SIG-M5 treated with dmso at 0.1 percent for 504 hours (cell line): Measurements from ENCODE around the gene C1QL4.
"Not testable (repeated sequence)": the region's sequence is repeated elsewhere in the genome, so short reads cannot be mapped to it uniquely, and the experiment has no call there.

Experiments
- DNase-seq: peaks from one replicate; lab custom pipeline; 2025; ENCODE audit not compliant: unreplicated experiment; lab: John Stamatoyannopoulos, UW

The C1QL4 gene

GRCh38 chr12:49336645-49337584 is at the start of gene C1QL4:
Gene C1QL4 (minus strand): TSS chr12:49337188. CDS start chr12:49336477, 711 bp downstream.
- peak; percentile 78 for DNase-seq

DNA sequence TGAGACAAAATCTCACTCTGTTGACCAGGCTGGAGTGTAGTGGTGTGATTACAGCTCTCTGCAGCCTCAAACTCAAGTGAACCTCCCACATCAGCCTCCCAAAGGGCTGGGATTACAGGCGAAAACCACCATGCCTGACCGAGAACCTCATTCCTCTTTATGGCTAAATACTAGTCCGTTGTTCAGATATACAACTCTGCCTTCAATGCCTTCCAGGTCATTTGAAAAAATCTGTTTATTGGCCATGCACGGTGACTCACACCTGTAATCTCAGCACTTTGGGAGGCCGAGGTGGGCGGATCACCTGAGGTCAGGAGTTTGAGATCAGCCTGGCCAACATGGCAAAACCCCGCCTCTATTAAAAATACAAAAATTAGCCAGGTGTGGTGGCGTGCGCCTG is 43.2 kb upstream of the C1QL4 start:
- not testable (repeated sequence) for DNase-seq

- DNase-seq = no peak
Measured at GRCh38 chr12:49377386-49377785, 40.4 kb upstream of the C1QL4 start.

GRCh38 chr12:49375406-49375805 is 38.4 kb upstream of the C1QL4 start:
- DNase-seq = no peak

- no peak for DNase-seq
Measured at GRCh38 chr12:49370539-49370938, 33.6 kb upstream of the C1QL4 start.

- peak; percentile 62 for DNase-seq
Measured at GRCh38 chr12:49369411-49370145, 32.6 kb upstream of the C1QL4 start.

- DNase-seq = no peak
Measured at GRCh38 chr12:49368240-49368600, 31.2 kb upstream of the C1QL4 start.

DNA sequence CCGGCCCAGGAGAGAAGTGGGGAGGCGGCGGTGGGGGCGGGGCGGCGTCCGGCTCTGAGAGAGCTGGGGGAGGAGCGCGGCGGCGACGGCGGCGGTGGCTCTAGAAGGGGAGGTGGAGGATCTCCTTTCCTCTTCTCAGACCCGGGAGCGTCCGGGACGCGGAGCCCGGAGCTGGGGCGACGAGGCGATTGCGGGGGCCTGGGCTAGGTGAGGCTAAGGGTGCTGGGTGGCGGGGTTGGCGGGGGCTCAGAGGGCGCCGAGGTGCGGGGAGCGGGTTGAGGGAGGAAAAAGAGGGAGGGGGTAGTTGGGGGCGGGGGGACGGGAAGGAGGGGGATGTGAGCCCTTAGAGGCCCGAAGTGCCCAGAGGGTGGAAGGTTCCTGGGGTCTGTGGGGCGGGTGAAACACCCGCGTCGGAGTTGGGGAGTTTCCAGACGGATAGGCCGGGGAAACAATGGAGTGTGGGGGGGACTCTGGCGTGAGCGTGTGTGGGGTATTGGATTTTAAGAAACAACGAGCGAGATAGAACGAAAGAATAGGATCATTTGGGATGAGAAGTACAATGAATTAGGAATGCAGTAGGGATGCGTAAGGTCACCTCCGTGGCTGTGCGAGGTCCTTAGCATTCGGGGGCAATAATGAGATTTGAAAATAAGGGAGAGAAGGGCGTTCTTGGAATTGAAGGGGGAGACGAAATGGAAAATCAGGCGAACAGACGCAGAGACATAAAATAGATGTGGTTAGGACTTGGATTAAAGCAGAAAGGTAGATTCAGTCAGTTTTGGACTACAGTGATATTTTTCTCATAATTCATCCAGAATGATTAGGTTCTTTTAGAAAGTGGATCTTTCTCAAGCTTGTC is 30.6 kb upstream of the C1QL4 start, which contains the start of gene SPATS2:
SPATS2 (plus strand) TSS at position 82 of the 859 bp plus-strand sequence. CDS start 93,551 bp downstream, outside the sequence.
- no peak for DNase-seq

DNA sequence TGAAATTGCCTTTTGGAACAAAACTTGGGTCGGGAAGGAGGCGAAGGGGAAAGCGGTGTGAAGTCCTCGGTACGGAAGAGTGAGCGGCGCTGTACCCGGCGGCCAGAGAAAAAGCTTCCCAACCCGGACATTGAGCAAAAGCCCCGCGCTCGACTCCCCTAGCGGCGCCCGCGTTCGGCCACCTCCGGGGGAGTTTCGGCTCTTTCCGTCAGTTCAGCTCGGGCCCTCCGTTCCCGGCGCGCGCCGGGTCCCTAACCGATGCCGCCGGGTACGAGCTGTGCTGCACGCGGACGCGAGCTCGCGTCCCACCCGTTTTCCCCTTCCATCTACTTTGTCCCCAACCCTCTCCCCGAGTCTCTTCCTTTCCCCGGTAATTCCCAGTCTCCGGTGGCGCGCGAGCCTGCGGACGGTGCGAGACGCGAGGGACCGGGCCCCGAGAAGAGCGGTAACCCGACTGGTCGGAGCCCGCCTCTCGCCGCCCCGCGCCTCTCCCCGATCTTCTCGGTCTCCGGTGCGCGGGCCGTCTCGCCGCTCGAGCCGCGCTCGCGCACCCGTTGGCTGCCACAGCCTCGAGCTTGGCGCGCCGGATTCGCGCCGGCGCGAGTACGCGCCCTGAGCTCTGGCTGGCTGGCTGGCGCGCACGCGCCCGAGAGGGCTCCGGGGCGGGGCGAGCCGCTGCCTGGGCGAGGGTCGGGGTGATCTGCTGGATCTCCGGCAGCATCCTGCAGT is 29.8 kb upstream of the C1QL4 start:
- DNase-seq = peak; percentile 90

GRCh38 chr12:49366096-49366651 is 29.2 kb upstream of the C1QL4 start:
- no peak for DNase-seq

GRCh38 chr12:49365542-49365941 is 28.6 kb upstream of the C1QL4 start:
- no peak for DNase-seq

DNA sequence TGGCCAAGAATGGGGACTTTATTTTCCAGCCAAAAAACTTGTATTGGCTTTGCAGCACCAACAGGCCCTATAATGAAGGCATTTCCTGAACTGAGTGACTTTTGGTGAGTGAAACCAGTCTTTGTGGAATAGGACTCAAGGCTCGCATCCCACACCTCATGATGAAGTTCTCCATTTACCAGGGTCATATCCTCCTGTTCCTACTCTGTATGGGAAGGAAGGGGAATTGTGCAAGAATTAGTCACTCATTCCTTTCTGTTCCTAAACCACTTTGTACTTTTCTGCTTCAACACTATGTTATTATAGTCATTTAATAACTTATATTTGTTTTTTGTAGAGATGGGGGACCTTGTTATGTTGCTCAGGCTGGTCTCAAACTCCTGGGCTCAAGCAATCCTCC is 28.0 kb upstream of the C1QL4 start:
- DNase-seq = peak; percentile 45

GRCh38 chr12:49362077-49362476 is 25.1 kb upstream of the C1QL4 start:
- DNase-seq = no peak

- no peak for DNase-seq
Measured at GRCh38 chr12:49359671-49360070, 22.7 kb upstream of the C1QL4 start.

- DNase-seq = peak; percentile 73
Measured at GRCh38 chr12:49358483-49359141, 21.6 kb upstream of the C1QL4 start.

- DNase-seq = no peak
Measured at GRCh38 chr12:49357103-49357678, 20.2 kb upstream of the C1QL4 start.

GRCh38 chr12:49355913-49356312 is 18.9 kb upstream of the C1QL4 start:
- no peak for DNase-seq

DNA sequence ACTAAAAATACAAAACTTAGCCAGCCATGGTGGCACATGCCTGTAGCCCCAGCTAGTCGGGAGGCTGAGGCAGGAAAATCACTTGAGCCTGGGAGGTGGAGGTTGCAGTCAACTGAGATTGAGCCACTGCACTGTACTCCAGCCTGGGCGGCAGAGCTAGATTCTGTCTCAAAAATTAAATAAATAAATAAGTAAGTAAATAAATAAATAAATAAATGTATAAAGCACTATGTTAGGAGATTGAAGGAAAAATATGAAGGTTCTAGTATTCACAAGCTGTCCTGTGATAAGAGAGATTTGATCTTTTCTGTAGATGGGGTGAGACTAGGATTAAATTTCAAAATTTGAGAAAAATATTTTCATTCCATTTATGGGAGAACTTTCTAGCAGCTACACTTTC is 15.4 kb upstream of the C1QL4 start:
- no peak for DNase-seq

- DNase-seq = no peak
Measured at GRCh38 chr12:49349266-49349665, 12.3 kb upstream of the C1QL4 start.
